K562 (cell line): ENCODE measurements around the gene FKBP2. TPM values are rescaled to one million over a fixed set of nuclear protein-coding genes. Genes with fewer than 3 reads are reported as not detected.

ENCODE experiments used
- BRF1 ChIP-seq: IDR thresholded peaks from 3 replicates; pipeline ENCODE4 v1.6.1; 2011; ENCODE audit warnings: borderline replicate concordance, mild to moderate bottlenecking; ENCODE audit not compliant: insufficient read length; ENCODE audit errors: extremely low read depth
- FOXK2 ChIP-seq, 2 experiments: fragments of 450-650 bp; IDR thresholded peaks in 1 of 2; conservative IDR thresholded peaks in 1 of 2; 2 replicates each; pipeline ENCODE4 v1.6.1; 2016; ENCODE audit warnings: low read depth in 2 of 2, mild to moderate bottlenecking in 1 of 2
- FOXP1 ChIP-seq: sonication (generic); formaldehyde crosslinking; IDR thresholded peaks from 2 replicates; pipeline ENCODE4 v1.8.0; 2022; ENCODE audit warnings: mild to moderate bottlenecking, missing genetic modification reagents
- NR1H2 ChIP-seq: sonication (generic); formaldehyde crosslinking; IDR thresholded peaks from 2 replicates; pipeline ENCODE4 v1.4.0; 2020; ENCODE audit warnings: mild to moderate bottlenecking, missing genetic modification reagents
- RBM14 ChIP-seq: fragments of 200-400 bp; formaldehyde crosslinking; IDR thresholded peaks from 2 replicates; pipeline ENCODE4 v1.6.1; 2018; ENCODE audit warnings: low read depth, mild to moderate bottlenecking, low read length, moderate library complexity, borderline replicate concordance; ENCODE audit not compliant: insufficient read depth
- ZBTB11 ChIP-seq, 3 experiments: fragments of 200-800 bp in 1 of 3; fragments of 250-450 bp in 1 of 3; fragments of 450-650 bp in 1 of 3; sonication (Bioruptor Pico) in 1 of 3; sonication (Bioruptor generic) in 1 of 3; formaldehyde crosslinking in 1 of 3; IDR thresholded peaks; 2 replicates each; pipeline versions ENCODE4 v1.6.1 to v1.8.0; 2016 to 2022; ENCODE audit warnings: mild to moderate bottlenecking in 2 of 3, missing genetic modification characterization in 2 of 3, missing compliant biosample characterization in 1 of 3, moderate library complexity in 1 of 3
- ZNF311 ChIP-seq: fragments of 250-450 bp; sonication (Bioruptor Pico); IDR thresholded peaks from 2 replicates; pipeline ENCODE4 v1.4.0; 2020; ENCODE audit warnings: mild to moderate bottlenecking, moderate library complexity
- polyA plus RNA-seq, 8 experiments: library from polyadenylated mRNA; depleted of rRNA in 4 of 8; stranded (reverse) in 5 of 8; unstranded in 3 of 8; fragments of >200 nt; fragmentation: Nextera tagmentation in 2 of 8; fragmentation: Illumina TruSeq in 1 of 8; extraction: Ambion mirVana in 2 of 8; extraction: Trizol in 1 of 8; gene quantifications; 2 replicates each; pipeline versions ENCODE4 v1.2.1 to v1.2.3, GENCODE V29; 2011 to 2014; ENCODE audit warnings: inconsistent platforms in 1 of 8, missing spikeins in 1 of 8
- total RNA-seq, 7 experiments: library from RNA; depleted of rRNA in 6 of 7; stranded (reverse); fragments of >200 nt in 6 of 7; fragmentation: Illumina TruSeq in 2 of 7; extraction: Trizol in 2 of 7; gene quantifications; 2 replicates each; pipeline versions ENCODE4 v1.2.1 to v1.2.3, GENCODE V29; 2011 to 2021; ENCODE audit warnings: low replicate concordance in 1 of 7
- TF ChIP-seq, protein P1 (sequence below): fragments of 250-450 bp; sonication (Bioruptor Pico); IDR thresholded peaks from 2 replicates; pipeline ENCODE4 v1.8.0; 2021; ENCODE audit warnings: moderate library complexity, mild to moderate bottlenecking, inconsistent platforms
- TF ChIP-seq, protein P2 (sequence below): fragments of 450-650 bp; IDR thresholded peaks from 2 replicates; pipeline ENCODE4 v1.6.1; 2016; ENCODE audit warnings: antibody characterized with exemption

FKBP2 gene
- total and polyA plus RNA-seq, 9 of the 15 experiments (the other 6 are each of a cell fraction or from before 2014, with no cell fraction given) = 3.5 to 151 (median 58.1) TPM

- TF ChIP-seq, protein P1, sequence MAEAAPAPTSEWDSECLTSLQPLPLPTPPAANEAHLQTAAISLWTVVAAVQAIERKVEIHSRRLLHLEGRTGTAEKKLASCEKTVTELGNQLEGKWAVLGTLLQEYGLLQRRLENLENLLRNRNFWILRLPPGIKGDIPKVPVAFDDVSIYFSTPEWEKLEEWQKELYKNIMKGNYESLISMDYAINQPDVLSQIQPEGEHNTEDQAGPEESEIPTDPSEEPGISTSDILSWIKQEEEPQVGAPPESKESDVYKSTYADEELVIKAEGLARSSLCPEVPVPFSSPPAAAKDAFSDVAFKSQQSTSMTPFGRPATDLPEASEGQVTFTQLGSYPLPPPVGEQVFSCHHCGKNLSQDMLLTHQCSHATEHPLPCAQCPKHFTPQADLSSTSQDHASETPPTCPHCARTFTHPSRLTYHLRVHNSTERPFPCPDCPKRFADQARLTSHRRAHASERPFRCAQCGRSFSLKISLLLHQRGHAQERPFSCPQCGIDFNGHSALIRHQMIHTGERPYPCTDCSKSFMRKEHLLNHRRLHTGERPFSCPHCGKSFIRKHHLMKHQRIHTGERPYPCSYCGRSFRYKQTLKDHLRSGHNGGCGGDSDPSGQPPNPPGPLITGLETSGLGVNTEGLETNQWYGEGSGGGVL (CRISPR knock-in tag) = no peak
- TF ChIP-seq ZNF311 (no peak), BRF1 (no peak), FOXK2 (conservative IDR thresholded peaks at IDR 0.05 in 1 of 2, IDR thresholded peaks at IDR 0.05 in 1 of 2; ENCODE audit: low read depth in 2 of 2) (no peak), ZBTB11 (CRISPR knock-in tag; IDR thresholded peaks at IDR 0.05) (no peak), NR1H2 (CRISPR knock-in tag) (no peak), RBM14 (no peak), FOXP1 (CRISPR knock-in tag) (no peak)
- TF ChIP-seq, protein P2, sequence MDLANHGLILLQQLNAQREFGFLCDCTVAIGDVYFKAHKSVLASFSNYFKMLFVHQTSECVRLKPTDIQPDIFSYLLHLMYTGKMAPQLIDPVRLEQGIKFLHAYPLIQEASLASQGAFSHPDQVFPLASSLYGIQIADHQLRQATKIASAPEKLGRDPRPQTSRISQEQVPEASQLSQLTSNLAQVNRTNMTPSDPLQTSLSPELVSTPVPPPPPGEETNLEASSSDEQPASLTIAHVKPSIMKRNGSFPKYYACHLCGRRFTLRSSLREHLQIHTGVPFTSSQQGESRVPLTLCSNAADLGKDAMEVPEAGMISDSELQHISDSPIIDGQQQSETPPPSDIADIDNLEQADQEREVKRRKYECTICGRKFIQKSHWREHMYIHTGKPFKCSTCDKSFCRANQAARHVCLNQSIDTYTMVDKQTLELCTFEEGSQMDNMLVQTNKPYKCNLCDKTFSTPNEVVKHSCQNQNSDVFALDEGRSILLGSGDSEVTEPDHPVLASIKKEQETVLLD = no peak
These were observed 23.0 kb downstream of the FKBP2 start (continued) for GRCh38 chr11:64263947-64264317.
